K562 (cell line): Measurements from ENCODE around the gene POMP. TPM values are rescaled to one million over a fixed set of nuclear protein-coding genes. Genes with fewer than 3 reads are reported as not detected.

Source experiments
- ARHGAP35 ChIP-seq: fragments of 450-650 bp; IDR thresholded peaks from 2 replicates; pipeline ENCODE4 v1.6.1; 2018; ENCODE audit not compliant: partially characterized antibody
- BACH1 ChIP-seq: fragments of 200-800 bp; sonication (Bioruptor generic); IDR thresholded peaks from 2 replicates; pipeline ENCODE4 v1.6.1; 2016; ENCODE audit warnings: missing genetic modification characterization, missing compliant biosample characterization
- BRD9 ChIP-seq: fragments of 450-650 bp; IDR thresholded peaks from 2 replicates; pipeline ENCODE4 v1.6.1; 2018; ENCODE audit warnings: low read depth; ENCODE audit not compliant: partially characterized antibody
- CCNT2 ChIP-seq: IDR thresholded peaks from 2 replicates; pipeline ENCODE4 v1.6.1; 2011; ENCODE audit warnings: borderline replicate concordance, low read depth, mild to moderate bottlenecking, moderate library complexity, mixed read lengths, low read length; ENCODE audit not compliant: insufficient read length; ENCODE audit errors: extremely low read depth
- HMG20A ChIP-seq: fragments of 450-650 bp; formaldehyde crosslinking; conservative IDR thresholded peaks from 2 replicates; pipeline ENCODE4 v1.4.0; 2020; ENCODE audit warnings: mild to moderate bottlenecking, mixed read lengths
- NCOA4 ChIP-seq: fragments of 450-650 bp; IDR thresholded peaks from 2 replicates; pipeline ENCODE4 v1.6.1; 2018; ENCODE audit warnings: mild to moderate bottlenecking; ENCODE audit not compliant: partially characterized antibody
- PHF20 ChIP-seq: fragments of 450-650 bp; IDR thresholded peaks from 2 replicates; pipeline ENCODE4 v1.6.1; 2018; ENCODE audit not compliant: partially characterized antibody
- RBM34 ChIP-seq: fragments of 200-400 bp; formaldehyde crosslinking; IDR thresholded peaks from 2 replicates; pipeline ENCODE4 v1.6.1; 2018; ENCODE audit warnings: low read length, borderline replicate concordance; ENCODE audit not compliant: insufficient read depth
- TEAD2 ChIP-seq: fragments of 450-650 bp; IDR thresholded peaks from 2 replicates; pipeline ENCODE4 v1.6.1; 2016; ENCODE audit warnings: missing genetic modification characterization, control low read depth, missing compliant biosample characterization
- ZC3H11A ChIP-seq: IDR thresholded peaks from 2 replicates; pipeline ENCODE4 v1.6.1; 2012; ENCODE audit warnings: low read depth, low read length, improper control_type of control experiment
- ZNF586 ChIP-seq: fragments of 450-650 bp; formaldehyde crosslinking; conservative IDR thresholded peaks from 2 replicates; pipeline ENCODE4 v1.4.0; 2020; ENCODE audit warnings: mild to moderate bottlenecking, moderate library complexity
- polyA plus RNA-seq, 8 experiments: library from polyadenylated mRNA; depleted of rRNA in 4 of 8; stranded (reverse) in 5 of 8; unstranded in 3 of 8; fragments of >200 nt; fragmentation: Nextera tagmentation in 2 of 8; fragmentation: Illumina TruSeq in 1 of 8; extraction: Ambion mirVana in 2 of 8; extraction: Trizol in 1 of 8; gene quantifications; 2 replicates each; pipeline versions ENCODE4 v1.2.1 to v1.2.3, GENCODE V29; 2011 to 2014; ENCODE audit warnings: inconsistent platforms in 1 of 8, missing spikeins in 1 of 8
- total RNA-seq, 7 experiments: library from RNA; depleted of rRNA in 6 of 7; stranded (reverse); fragments of >200 nt in 6 of 7; fragmentation: Illumina TruSeq in 2 of 7; extraction: Trizol in 2 of 7; gene quantifications; 2 replicates each; pipeline versions ENCODE4 v1.2.1 to v1.2.3, GENCODE V29; 2011 to 2021; ENCODE audit warnings: low replicate concordance in 1 of 7
- TF ChIP-seq, protein P1 (sequence below): fragments of 250-450 bp; sonication (Bioruptor Pico); IDR thresholded peaks from 2 replicates; pipeline ENCODE4 v1.5.0; 2021; ENCODE audit warnings: mild to moderate bottlenecking, borderline replicate concordance
- TF ChIP-seq, protein P2 (sequence below): sonication (generic); formaldehyde crosslinking; IDR thresholded peaks from 2 replicates; pipeline ENCODE4 v1.8.0; 2022; ENCODE audit warnings: mild to moderate bottlenecking, missing genetic modification reagents
- TF ChIP-seq, protein P3 (sequence below), 3 experiments: fragments of 200-800 bp in 1 of 3; sonication (Bioruptor generic) in 1 of 3; sonication (generic) in 1 of 3; formaldehyde crosslinking in 1 of 3; IDR thresholded peaks; 2 replicates each; pipeline versions ENCODE4 v1.6.1 to v1.8.0; 2016 to 2022; ENCODE audit warnings: mild to moderate bottlenecking in 2 of 3, missing compliant biosample characterization in 2 of 3, missing genetic modification characterization in 2 of 3, missing genetic modification reagents in 1 of 3
- TF ChIP-seq, protein P4 (sequence below): fragments of 250-450 bp; sonication (Bioruptor Pico); IDR thresholded peaks from 2 replicates; pipeline ENCODE4 v1.8.0; 2022; ENCODE audit warnings: moderate library complexity, mild to moderate bottlenecking, inconsistent platforms

The POMP gene
- total and polyA plus RNA-seq, 9 of the 15 experiments (the other 6 are each of a cell fraction or from before 2014, with no cell fraction given) = 69.2 to 647 (median 118) TPM

DNA sequence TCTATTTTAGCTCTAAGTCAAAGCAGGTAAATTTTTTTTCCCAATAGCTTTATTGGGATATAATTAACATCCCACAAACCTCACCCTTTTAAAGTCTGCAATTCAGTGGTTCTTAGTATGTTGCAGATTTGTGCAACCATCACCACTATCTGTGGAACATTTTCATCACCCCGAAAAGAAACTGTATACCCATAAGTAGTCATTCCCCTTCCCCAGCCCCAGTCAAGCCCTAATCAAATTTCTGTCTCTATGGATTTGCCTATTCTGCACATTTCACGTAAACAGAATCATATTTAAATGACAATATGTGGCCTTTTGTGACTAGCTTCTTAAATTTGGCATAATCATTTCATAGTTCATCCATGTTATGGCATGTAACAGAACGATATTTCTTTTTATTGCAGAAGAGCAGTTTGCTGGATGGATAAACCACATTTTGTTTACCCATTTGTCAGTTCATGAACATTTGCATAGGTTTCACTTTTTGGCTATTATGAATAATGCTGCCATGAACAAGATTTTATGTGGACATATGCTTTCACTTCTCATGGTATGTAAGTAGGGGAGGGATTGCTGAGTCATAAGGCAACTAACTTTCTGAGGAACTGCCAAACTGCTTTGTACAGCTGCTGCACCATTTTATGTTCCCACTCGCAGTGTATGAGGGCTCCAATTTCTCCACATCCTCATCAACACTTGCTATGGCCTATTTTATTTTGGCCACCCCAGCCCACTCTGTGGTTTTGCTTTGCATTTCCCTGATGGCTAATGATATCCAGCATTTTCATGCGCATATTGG lies 48.9 kb downstream of the POMP start (continued):
- TF ChIP-seq, protein P1, sequence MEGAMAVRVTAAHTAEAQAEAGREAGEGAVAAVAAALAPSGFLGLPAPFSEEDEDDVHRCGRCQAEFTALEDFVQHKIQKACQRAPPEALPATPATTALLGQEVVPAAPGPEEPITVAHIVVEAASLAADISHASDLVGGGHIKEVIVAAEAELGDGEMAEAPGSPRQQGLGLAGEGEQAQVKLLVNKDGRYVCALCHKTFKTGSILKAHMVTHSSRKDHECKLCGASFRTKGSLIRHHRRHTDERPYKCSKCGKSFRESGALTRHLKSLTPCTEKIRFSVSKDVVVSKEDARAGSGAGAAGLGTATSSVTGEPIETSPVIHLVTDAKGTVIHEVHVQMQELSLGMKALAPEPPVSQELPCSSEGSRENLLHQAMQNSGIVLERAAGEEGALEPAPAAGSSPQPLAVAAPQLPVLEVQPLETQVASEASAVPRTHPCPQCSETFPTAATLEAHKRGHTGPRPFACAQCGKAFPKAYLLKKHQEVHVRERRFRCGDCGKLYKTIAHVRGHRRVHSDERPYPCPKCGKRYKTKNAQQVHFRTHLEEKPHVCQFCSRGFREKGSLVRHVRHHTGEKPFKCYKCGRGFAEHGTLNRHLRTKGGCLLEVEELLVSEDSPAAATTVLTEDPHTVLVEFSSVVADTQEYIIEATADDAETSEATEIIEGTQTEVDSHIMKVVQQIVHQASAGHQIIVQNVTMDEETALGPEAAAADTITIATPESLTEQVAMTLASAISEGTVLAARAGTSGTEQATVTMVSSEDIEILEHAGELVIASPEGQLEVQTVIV (CRISPR knock-in tag) = no peak
- TF ChIP-seq RBM34 = no peak
- TF ChIP-seq PHF20 = no peak
- TF ChIP-seq, protein P2, sequence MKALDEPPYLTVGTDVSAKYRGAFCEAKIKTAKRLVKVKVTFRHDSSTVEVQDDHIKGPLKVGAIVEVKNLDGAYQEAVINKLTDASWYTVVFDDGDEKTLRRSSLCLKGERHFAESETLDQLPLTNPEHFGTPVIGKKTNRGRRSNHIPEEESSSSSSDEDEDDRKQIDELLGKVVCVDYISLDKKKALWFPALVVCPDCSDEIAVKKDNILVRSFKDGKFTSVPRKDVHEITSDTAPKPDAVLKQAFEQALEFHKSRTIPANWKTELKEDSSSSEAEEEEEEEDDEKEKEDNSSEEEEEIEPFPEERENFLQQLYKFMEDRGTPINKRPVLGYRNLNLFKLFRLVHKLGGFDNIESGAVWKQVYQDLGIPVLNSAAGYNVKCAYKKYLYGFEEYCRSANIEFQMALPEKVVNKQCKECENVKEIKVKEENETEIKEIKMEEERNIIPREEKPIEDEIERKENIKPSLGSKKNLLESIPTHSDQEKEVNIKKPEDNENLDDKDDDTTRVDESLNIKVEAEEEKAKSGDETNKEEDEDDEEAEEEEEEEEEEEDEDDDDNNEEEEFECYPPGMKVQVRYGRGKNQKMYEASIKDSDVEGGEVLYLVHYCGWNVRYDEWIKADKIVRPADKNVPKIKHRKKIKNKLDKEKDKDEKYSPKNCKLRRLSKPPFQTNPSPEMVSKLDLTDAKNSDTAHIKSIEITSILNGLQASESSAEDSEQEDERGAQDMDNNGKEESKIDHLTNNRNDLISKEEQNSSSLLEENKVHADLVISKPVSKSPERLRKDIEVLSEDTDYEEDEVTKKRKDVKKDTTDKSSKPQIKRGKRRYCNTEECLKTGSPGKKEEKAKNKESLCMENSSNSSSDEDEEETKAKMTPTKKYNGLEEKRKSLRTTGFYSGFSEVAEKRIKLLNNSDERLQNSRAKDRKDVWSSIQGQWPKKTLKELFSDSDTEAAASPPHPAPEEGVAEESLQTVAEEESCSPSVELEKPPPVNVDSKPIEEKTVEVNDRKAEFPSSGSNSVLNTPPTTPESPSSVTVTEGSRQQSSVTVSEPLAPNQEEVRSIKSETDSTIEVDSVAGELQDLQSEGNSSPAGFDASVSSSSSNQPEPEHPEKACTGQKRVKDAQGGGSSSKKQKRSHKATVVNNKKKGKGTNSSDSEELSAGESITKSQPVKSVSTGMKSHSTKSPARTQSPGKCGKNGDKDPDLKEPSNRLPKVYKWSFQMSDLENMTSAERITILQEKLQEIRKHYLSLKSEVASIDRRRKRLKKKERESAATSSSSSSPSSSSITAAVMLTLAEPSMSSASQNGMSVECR (CRISPR knock-in tag) = no peak
- no peak for TF ChIP-seq ARHGAP35
- TF ChIP-seq ZC3H11A = no peak
- TF ChIP-seq HMG20A (CRISPR knock-in tag) = no peak
- TF ChIP-seq, protein P3, sequence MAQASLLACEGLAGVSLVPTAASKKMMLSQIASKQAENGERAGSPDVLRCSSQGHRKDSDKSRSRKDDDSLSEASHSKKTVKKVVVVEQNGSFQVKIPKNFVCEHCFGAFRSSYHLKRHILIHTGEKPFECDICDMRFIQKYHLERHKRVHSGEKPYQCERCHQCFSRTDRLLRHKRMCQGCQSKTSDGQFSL (CRISPR knock-in tag; IDR thresholded peaks at IDR 0.05) = no peak
- TF ChIP-seq, protein P3 (tag; IDR thresholded peaks at IDR 0.05) = no peak
- TF ChIP-seq TEAD2 (tag) = peak; percentile 50; the same call in 1 of the 2 replicates
- TF ChIP-seq BRD9 = no peak
- no peak for TF ChIP-seq ZNF586 (CRISPR knock-in tag)
- TF ChIP-seq CCNT2 = no peak
- TF ChIP-seq NCOA4 = no peak
- peak; percentile 86 for TF ChIP-seq BACH1 (tag)
- TF ChIP-seq, protein P4, sequence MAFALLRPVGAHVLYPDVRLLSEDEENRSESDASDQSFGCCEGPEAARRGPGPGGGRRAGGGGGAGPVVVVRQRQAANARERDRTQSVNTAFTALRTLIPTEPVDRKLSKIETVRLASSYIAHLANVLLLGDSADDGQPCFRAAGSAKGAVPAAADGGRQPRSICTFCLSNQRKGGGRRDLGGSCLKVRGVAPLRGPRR (CRISPR knock-in tag) = no peak
